ENCODE data around the gene ADAT3. TPM values are rescaled to one million over a fixed set of nuclear protein-coding genes. Genes with fewer than 3 reads are reported as not detected.

Gene ADAT3
- total and polyA plus RNA-seq, 2 experiments from 2014 or later = 2.4 to 11.0 TPM

GRCh38 chr19:1909761-1910080 lies 4.5 kb downstream of the ADAT3 start:
- Histone ChIP-seq H3K4me3 (no peak overlapping the region), H2AFZ (no peak overlapping the region), H3K27ac (peak overlapping the region; percentile 51), H3K9me3 (ENCODE audit: low read depth) (no peaks in the 10 kb centered on the region), H3K9me2 (replicated peaks; ENCODE audit: insufficient read depth) (no peaks in the 10 kb centered on the region), H3K36me3 (replicated peaks; ENCODE audit: insufficient read depth, low read depth) (no peaks in the 10 kb centered on the region), H3K79me2 (peaks cover 89% of the 10 kb centered on the region), H3K27me3 (no peaks in the 10 kb centered on the region), H4K20me1 (ENCODE audit: insufficient read depth, poor library complexity, severe bottlenecking) (peaks cover 50% of the 10 kb centered on the region), H3K4me2 (peak overlapping the region; percentile 50), H3K4me1 (ENCODE audit: insufficient read depth) (peaks cover 15% of the 10 kb centered on the region)
- TF ChIP-seq CTCF (IDR thresholded peaks at IDR 0.05; ENCODE audit: poor library complexity) (no peak), EZH2phosphoT487 (IDR thresholded peaks at IDR 0.05; ENCODE audit: low read depth, severe bottlenecking, unreplicated experiment) (no peak), EZH2 (IDR thresholded peaks at IDR 0.05; ENCODE audit: borderline replicate concordance) (no peak)
- WGBS (ENCODE audit: low lambda C conversion rate, missing lambda C conversion rate) = 87% methylated on average over 10 of the region's 10 CpGs
- DNase-seq (ENCODE audit: low spot score) = no peak

GRCh38 chr19:1910177-1910576 lies 5.0 kb downstream of the ADAT3 start:
- H3K79me2 ChIP-seq = peaks cover 89% of the 10 kb centered on the region
- no peaks in the 10 kb centered on the region for H3K27me3 ChIP-seq
- H3K4me3 ChIP-seq = no peak overlapping the region
- no peaks in the 10 kb centered on the region for H3K9me2 ChIP-seq (replicated peaks; ENCODE audit: insufficient read depth)
- H3K27ac ChIP-seq = peak overlapping the region; percentile 51
- no peak for DNase-seq (ENCODE audit: low spot score)
- no peak overlapping the region for H3K4me2 ChIP-seq
- no peaks in the 10 kb centered on the region for H3K36me3 ChIP-seq (replicated peaks; ENCODE audit: insufficient read depth, low read depth)
- WGBS (ENCODE audit: low lambda C conversion rate, missing lambda C conversion rate) = 96% methylated on average over 10 of the region's 10 CpGs
- H2AFZ ChIP-seq = no peak overlapping the region
- peaks cover 50% of the 10 kb centered on the region for H4K20me1 ChIP-seq (ENCODE audit: insufficient read depth, poor library complexity, severe bottlenecking)
- H3K4me1 ChIP-seq (ENCODE audit: insufficient read depth) = peaks cover 15% of the 10 kb centered on the region
- TF ChIP-seq EZH2 (IDR thresholded peaks at IDR 0.05; ENCODE audit: borderline replicate concordance) (no peak), CTCF (IDR thresholded peaks at IDR 0.05; ENCODE audit: poor library complexity) (no peak), EZH2phosphoT487 (IDR thresholded peaks at IDR 0.05; ENCODE audit: low read depth, severe bottlenecking, unreplicated experiment) (no peak)
- no peaks in the 10 kb centered on the region for H3K9me3 ChIP-seq (ENCODE audit: low read depth)

DNA sequence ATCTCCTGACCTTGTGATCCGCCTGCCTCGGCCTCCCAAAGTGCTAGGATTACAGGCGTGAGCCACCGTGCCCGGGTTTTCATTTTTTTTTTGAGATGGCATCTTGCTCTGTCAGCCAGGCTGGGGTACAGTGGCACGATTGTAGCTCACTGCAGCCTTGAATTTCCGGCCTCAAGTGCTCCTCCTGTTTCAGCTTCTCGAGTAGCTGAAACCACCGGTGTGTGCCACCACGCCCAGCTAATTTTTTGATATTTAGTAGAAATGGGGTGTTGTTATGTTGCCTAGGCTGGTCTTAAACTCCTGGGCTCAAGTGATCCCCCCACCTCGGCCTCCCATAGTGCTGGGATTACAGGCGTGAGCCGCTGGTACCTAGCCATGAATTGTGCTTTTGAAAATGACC lies 5.9 kb downstream of the ADAT3 start:
- DNase-seq (ENCODE audit: low spot score) = no peak
- WGBS (ENCODE audit: low lambda C conversion rate, missing lambda C conversion rate) = 97% methylated on average over 13 of the region's 13 CpGs

More for the DNA sequence above, 5.9 kb downstream of the ADAT3 start:
- no peak overlapping the region for H3K27ac ChIP-seq
- H2AFZ ChIP-seq = no peak overlapping the region
- H3K9me2 ChIP-seq (replicated peaks; ENCODE audit: insufficient read depth) = no peaks in the 10 kb centered on the region
- no peak overlapping the region for H3K4me3 ChIP-seq
- no peaks in the 10 kb centered on the region for H3K27me3 ChIP-seq
- H3K4me1 ChIP-seq (ENCODE audit: insufficient read depth) = peaks cover 10% of the 10 kb centered on the region
- TF ChIP-seq CTCF (IDR thresholded peaks at IDR 0.05; ENCODE audit: poor library complexity) = no peak
- TF ChIP-seq EZH2 (IDR thresholded peaks at IDR 0.05; ENCODE audit: borderline replicate concordance) = no peak
- TF ChIP-seq EZH2phosphoT487 (IDR thresholded peaks at IDR 0.05; ENCODE audit: low read depth, severe bottlenecking, unreplicated experiment) = no peak
- H3K4me2 ChIP-seq = no peak overlapping the region
- peaks cover 50% of the 10 kb centered on the region for H4K20me1 ChIP-seq (ENCODE audit: insufficient read depth, poor library complexity, severe bottlenecking)
- H3K9me3 ChIP-seq (ENCODE audit: low read depth) = no peaks in the 10 kb centered on the region
- no peaks in the 10 kb centered on the region for H3K36me3 ChIP-seq (replicated peaks; ENCODE audit: insufficient read depth, low read depth)
- peaks cover 83% of the 10 kb centered on the region for H3K79me2 ChIP-seq
